Fibroblast of lung (primary cell): ENCODE data around the gene USP30.

Source experiments
- EZH2 ChIP-seq: IDR thresholded peaks from 2 replicates; pipeline ENCODE4 v1.5.1; 2012; ENCODE audit warnings: low read length, control low read depth, mild to moderate bottlenecking; ENCODE audit errors: missing control alignments
- TF ChIP-seq, protein P1 (sequence below), 2 donors: IDR thresholded peaks in 1 of 2; conservative IDR thresholded peaks in 1 of 2; 1 replicate in 1 of 2; 2 replicates in 1 of 2; pipeline ENCODE4 v1.5.1; 2011 to 2012; ENCODE audit warnings: low read length in 2 of 2, control low read depth in 1 of 2, inconsistent platforms in 1 of 2, low read depth in 1 of 2, mild to moderate bottlenecking in 1 of 2

DNA sequence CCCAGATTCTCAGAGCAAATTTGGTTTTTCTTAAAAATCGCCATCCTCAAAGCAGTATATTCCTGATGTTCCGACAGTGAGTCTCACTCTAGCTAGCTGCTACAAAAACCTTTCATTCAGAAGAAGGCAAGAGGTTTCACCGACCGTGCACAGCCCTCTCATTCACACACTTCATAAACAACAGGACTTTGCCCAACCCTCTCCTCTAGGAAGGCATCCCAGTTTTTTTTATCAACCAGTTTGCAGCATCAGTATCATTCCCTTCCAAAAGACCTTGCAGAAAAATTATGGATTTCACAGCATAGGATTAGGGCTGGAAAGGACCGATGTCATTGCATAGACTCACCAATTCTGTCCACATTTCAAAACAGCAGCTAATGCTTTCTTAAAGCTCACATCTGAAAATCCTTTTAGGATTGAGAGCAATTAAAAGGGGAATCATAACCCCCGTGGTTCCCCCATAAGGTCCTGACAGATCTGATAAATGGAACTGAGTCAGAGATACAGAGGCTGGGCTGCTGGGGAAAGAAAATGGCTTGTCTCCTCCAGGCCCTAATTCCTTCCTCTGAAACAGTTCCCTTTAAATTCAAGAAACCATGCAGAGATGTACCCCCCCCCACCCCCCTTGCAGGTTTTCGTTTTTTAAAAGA is 32.1 kb upstream of the USP30 start:
- TF ChIP-seq, protein P1, sequence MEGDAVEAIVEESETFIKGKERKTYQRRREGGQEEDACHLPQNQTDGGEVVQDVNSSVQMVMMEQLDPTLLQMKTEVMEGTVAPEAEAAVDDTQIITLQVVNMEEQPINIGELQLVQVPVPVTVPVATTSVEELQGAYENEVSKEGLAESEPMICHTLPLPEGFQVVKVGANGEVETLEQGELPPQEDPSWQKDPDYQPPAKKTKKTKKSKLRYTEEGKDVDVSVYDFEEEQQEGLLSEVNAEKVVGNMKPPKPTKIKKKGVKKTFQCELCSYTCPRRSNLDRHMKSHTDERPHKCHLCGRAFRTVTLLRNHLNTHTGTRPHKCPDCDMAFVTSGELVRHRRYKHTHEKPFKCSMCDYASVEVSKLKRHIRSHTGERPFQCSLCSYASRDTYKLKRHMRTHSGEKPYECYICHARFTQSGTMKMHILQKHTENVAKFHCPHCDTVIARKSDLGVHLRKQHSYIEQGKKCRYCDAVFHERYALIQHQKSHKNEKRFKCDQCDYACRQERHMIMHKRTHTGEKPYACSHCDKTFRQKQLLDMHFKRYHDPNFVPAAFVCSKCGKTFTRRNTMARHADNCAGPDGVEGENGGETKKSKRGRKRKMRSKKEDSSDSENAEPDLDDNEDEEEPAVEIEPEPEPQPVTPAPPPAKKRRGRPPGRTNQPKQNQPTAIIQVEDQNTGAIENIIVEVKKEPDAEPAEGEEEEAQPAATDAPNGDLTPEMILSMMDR (conservative IDR thresholded peaks at IDR 0.05 in 1 of 2, IDR thresholded peaks at IDR 0.05 in 1 of 2; ENCODE audit: low read depth in 1 of 2, low read length in 2 of 2), result no peak
- TF ChIP-seq EZH2, result no peak
